Adipose tissue (tissue), 3 donors: Measurements from ENCODE around the gene PDS5B. TPM values are rescaled to one million over a fixed set of nuclear protein-coding genes. Genes with fewer than 3 reads are reported as not detected.

Source experiments
- H3K27ac ChIP-seq: one replicate; pipeline ENCODE4 v1.5.1; 2013; ENCODE audit warnings: low read depth, low read length
- WGBS, 3 donors: extraction: QIAGEN DNeasy Blood & Tissue Kit; methylation state at CpG; one replicate each; pipeline ENCODE4 v1.1.7; 2013; 5-methylcytosine and 5-hydroxymethylcytosine counted together
- polyA plus RNA-seq, 3 donors: library from polyadenylated mRNA; stranded (reverse); fragments of 200-250 nt; gene quantifications; one replicate each; pipeline ENCODE4 v1.2.3, GENCODE V29; 2013
- donor health status: healthy with polysubstance abuse.
- donor health status: Bipolar disorder and iron deficiency.
- donor health status: healthy.

PDS5B gene
- polyA plus RNA-seq, 3 donors: 3.9 to 10.3 (median 6.8) TPM

DNA sequence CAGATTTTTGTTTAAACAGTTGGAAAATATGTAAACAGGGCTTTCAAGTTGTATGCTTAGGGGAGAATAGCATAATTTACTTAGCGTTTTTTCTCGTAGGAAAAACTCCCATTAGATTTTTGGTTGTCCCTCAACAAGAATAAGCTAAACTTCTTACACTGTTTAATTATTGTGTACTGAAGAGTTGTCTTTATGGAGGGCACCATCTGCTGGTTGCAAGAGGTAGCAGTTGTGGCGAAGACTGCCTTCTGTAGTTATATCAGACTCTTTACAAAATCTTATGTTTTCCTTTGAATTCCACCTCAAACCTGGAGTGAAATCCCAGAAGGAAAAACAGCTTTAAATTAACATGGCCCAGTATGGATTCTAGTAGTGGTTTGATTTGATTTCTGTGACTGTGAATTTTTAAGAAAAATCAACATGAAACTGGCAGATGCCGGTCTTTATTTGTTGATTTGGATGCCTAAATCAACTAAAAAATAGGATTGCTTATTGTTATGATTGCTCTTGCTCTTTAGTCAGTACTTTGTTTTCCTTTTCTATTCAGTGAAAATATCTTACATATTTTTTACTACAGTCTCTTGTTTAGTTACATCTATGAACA, 53.4 kb downstream of the PDS5B start:
- no peak overlapping the region for H3K27ac ChIP-seq
- WGBS, 3 donors: 29 to 35% (median 31%) methylated on average over 4 of the region's 4 CpGs

DNA sequence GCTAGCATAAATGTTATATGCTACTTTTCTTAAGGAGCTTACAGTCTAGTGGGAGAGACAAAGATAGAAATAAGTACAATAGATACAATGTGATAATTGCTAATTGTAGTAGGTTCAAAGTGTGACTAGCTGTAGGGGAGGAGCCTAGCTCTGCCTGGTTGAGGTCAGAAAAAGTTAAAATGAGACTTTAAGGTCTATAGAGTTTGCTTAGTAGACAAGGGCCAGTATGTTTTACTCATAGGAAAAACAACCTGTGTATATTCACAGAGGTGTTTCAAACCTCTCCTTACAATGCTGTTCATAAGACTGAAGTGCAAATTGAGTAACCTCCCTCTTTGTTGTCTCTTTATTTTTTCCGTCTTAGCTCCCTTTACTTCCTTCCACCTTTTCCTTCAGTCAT, 56.1 kb downstream of the PDS5B start:
- H3K27ac ChIP-seq: no peak overlapping the region
- 47 to 81% (median 56%) methylated on average over 1 of the region's 1 CpG for WGBS, 3 donors

- H3K27ac ChIP-seq: no peak overlapping the region
- 42 to 77% (median 74%) methylated on average over 1 of the region's 1 CpG for WGBS, 3 donors
Observed at GRCh38 chr13:32642858-32643257, 56.6 kb downstream of the PDS5B start.

DNA sequence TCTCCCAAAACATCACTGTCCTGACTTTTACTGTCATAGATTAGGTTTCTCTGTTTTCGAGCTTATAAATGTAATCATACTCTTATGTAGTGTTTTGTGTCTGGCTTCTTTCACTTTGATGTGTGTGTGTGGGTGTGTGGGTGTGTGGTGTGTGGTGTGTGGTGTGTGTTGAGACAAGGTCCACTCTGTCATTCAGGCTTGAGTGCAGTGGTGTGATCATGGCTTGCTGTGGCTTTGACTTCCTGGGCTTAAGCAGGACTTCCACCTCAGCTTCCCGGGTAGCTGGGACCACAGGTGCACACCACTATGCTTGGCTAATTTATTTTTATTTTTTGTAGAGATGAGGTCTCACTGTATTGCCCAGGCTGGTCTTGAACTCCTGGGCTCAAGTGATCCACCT, 59.6 kb downstream of the PDS5B start:
- WGBS, 3 donors: 67 to 83% (median 73%) methylated on average over 2 of the region's 2 CpGs
- no peak overlapping the region for H3K27ac ChIP-seq

DNA sequence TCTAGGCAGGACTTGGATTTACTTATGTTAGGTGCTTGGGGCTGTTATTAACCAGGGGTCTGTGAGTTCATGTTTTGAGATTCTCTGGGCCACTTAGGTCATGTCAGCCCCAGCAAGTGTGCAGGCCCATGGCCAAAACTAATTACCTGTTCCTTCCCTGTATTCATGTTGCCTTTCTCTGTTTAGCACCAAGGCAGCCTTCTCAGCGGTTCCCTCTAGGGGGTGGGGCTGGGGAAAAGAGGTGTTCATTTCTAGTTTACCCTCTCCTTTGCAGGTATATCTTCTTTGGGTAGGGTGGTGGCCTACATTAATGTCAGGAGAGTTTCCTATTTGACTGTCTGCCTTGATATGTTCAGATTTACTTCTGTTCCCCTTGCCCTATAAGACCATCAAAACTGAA, 61.7 kb downstream of the PDS5B start:
- 65 to 95% (median 90%) methylated on average over 1 of the region's 1 CpG for WGBS, 3 donors
- no peak overlapping the region for H3K27ac ChIP-seq

DNA sequence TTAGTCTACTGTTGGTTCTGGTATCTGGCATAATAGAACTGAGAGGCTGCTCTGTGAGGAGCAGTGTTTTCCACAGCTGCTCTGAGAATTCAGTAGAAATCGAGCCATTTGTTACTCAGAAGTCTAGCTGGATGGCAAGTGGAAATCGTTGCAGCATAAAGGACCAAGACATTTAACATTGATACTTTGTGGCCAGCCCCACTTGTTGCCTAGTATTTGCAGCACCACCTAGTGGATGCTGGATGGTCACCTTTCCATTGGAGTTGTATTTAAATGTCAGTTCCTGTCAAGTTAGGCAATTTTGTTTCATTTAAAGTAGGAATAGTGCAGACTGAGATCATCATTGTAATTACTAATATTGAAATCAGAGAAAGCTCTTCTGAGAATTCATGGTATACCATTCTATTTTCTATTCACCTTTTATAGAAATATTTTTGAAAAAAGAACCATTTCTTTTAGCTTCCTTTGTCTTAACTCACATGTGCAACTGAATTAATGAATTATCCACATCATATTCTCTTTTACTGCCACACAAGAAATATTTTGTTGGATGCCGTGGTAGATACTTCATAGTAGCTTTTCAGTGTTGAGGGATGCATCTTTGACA, 64.6 kb downstream of the PDS5B start:
- WGBS, 3 donors: 24 to 33% (median 25%) methylated on average over 3 of the region's 3 CpGs
- H3K27ac ChIP-seq: no peak overlapping the region

GRCh38 chr13:32657309-32657708, 71.1 kb downstream of the PDS5B start:
- 93 to 100% (median 99%) methylated on average over 3 of the region's 3 CpGs for WGBS, 3 donors
- H3K27ac ChIP-seq: no peak overlapping the region

DNA sequence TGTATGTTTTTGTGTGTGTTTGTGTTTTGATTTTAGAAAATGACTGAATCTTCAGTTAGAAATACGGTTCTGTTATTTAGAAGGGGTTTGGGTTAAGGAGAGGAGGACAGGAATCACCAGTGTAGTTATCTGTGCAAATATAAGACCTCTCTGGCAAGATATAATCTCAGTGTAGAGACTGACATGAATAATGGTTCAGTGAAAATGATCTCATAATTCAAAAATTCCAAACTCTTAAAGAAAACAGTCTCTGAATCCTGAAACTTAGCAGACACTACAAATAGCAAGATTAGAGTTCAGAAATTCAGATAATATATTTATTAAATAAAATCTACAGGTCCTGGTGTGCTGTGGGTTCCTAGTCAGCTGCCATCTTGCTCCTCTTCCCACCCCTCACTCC, 73.5 kb downstream of the PDS5B start:
- H3K27ac ChIP-seq: no peak overlapping the region
- WGBS, 3 donors: 68 to 74% (median 70%) methylated on average over 1 of the region's 1 CpG

GRCh38 chr13:32660227-32660626, 74.0 kb downstream of the PDS5B start:
- no peak overlapping the region for H3K27ac ChIP-seq
- WGBS, 3 donors: 61 to 82% (median 81%) methylated on average over 2 of the region's 2 CpGs

DNA sequence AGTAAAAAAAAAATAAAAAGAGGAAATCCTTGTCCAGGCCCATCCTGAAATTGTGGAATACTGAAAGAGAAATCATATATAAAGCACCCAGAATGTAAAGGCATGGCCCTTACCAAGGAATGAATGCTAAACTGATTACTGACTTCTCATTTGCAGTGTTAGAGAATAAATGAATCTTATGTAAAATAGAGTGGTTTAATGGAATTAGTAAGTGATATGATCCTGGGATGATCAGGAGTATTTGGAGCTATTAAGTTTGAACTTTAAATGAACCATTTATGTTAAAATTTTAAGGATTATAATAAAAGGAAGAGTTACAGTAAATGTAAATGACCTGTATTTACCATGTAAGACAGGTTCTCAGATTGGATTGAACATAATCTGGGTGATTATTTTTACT, 75.4 kb downstream of the PDS5B start:
- H3K27ac ChIP-seq: no peak overlapping the region

DNA sequence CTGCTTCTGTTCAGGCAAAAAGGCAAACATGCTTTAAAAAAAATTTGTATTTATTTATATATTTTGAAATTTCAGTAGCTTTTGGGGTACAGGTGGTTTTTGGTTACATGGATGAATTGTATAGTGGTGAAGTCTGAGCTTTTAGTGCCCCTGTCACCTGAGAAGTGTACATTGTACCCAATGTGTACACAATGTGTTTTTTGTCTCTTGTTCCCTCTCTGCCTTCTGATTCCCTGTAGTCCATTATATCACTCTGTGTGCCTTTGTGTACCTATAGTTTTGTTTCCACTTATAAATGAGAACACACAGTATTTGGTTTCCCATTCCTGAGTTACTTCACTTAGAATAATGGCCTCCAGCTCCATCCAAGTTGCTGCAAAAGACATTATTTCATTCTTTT, 77.4 kb downstream of the PDS5B start:
- no peak overlapping the region for H3K27ac ChIP-seq

DNA sequence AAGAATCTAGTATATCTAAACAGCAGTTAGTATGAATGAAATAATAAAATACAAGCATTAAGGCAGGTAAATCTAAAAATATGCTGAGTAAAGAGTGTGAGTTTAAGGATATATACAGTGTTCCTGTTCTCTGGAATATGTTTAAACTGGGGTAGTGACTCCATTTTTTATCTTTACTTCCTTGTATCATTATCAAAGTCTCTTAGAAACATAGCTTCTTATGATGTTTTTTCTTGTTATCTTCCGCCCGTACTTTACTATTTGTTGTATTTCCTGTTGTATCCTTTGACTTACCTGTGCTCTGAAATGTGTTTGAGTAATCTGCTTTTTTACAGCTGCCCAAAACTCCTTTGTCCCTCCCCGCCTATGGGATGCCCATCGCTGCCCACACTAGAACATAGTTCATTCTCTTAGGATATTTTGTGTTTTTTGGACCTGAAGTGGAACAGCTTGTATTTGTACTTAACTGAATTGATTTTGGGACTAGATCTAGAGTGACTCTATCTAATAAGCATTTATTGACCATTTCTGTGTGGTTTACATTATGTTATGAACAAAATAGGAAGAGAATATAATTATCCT, 80.8 kb downstream of the PDS5B start:
- WGBS, 3 donors: 75 to 96% (median 96%) methylated on average over 4 of the region's 4 CpGs
- no peak overlapping the region for H3K27ac ChIP-seq

DNA sequence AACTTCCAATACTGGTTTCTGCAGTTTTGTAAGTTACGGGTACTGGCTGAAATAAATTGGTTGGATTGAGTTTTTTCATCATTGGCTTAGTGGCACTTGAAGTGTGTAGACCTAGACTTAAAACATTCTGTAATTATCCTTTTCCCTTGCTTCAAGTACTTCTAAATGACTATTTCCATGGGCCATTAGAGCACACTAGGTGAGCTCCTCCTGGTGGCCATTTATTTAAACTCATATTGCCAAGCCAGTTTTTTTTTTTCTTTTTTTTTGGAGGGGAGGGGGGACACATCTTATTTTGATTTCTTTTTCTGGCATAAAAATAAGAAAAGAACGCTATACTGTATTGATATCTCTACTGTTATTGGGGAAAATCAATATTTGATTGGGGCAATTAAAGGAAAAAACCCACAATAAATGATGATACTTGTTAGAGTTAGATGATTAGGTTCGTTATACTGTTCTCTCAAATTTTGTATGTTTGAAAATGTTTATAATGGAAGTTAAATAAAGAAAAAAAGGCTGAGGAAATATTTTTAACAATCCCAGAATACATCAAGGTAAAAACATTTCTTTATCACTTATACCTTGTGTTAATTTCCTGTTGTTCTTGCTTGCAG, 82.9 kb downstream of the PDS5B start:
- no peak overlapping the region for H3K27ac ChIP-seq
- 73 to 81% (median 79%) methylated on average over 3 of the region's 3 CpGs for WGBS, 3 donors

- H3K27ac ChIP-seq: no peak overlapping the region
- 98 to 99% (median 98%) methylated on average over 2 of the region's 2 CpGs for WGBS, 3 donors
Observed at GRCh38 chr13:32674503-32674902, 88.3 kb downstream of the PDS5B start.

DNA sequence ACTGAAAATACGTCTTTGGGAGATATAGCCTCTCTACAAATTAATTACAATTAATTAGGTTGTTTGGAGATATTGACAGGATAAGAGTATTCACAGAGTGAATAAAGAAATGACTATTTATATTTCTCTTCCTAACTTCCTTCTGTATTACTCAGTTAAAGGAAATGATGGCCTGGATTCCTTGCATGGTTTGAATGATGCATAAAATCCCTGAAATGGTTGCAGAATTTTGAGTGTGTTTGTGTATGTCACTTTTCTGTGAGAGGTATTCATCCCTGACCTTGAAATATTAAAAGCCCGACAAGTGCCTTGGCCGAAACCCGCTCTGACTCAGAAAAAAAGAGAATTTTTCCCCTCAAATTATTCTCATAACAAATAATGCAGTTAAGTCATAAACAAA, 90.0 kb downstream of the PDS5B start:
- WGBS, 3 donors: 85 to 98% (median 97%) methylated on average over 4 of the region's 4 CpGs
- no peak overlapping the region for H3K27ac ChIP-seq

DNA sequence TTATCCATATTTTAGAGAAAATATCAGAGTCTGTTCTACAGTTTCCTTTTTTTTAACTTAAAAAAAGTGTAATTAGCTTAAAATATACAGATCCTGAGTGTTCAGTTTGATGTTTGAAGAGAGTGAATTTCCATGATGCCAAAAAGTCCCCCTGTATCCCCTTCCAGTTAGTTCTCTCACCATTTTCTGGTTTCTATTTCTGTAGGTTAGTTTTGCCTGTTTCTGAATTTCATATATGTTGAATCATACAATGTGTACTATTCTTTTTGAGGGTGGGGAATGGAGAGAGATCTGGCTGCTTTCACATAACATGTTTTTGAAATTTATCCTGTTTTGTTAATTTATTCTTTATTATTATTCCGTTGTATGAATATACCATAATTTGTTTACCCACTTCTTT, 95.9 kb downstream of the PDS5B start:
- no peak overlapping the region for H3K27ac ChIP-seq
- WGBS, 3 donors: 83 to 98% (median 92%) methylated on average over 1 of the region's 1 CpG

DNA sequence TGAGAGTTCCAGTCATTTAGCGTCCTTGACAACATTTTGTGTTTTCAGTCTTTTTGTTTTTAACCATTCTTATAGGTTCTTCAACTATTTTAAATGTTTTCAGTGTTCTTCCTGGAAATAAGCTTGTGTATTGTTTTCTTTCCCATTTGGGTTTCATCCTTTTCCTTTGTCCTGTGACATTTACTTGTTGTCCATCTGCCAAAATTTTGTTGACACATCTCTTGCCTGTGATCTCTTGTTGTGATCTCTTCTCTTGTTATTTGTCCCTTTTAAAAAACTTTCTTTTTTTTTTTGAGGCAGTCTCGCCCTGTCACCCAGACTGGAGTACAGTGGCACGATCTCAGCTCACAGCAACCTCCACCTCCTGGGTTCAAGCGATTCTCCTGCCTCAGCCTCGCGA, 96.5 kb downstream of the PDS5B start:
- no peak overlapping the region for H3K27ac ChIP-seq
- 90 to 98% (median 95%) methylated on average over 6 of the region's 6 CpGs for WGBS, 3 donors

- H3K27ac ChIP-seq: no peak overlapping the region
- WGBS, 3 donors: 94 to 98% (median 95%) methylated on average over 2 of the region's 2 CpGs
Observed at GRCh38 chr13:32687275-32687674, 101.0 kb downstream of the PDS5B start.

- 62 to 85% (median 77%) methylated on average over 2 of the region's 2 CpGs for whole genome bisulfite sequencing, 3 donors
- no peak overlapping the region for H3K27ac ChIP-seq
Observed at GRCh38 chr13:32695602-32696250, 109.5 kb downstream of the PDS5B start.
